Calu3 (cell line): ENCODE results near the gene SRP14. TPM values are rescaled to one million over a fixed set of nuclear protein-coding genes. Genes with fewer than 3 reads are reported as not detected.

ENCODE experiments used
- BruUV-seq: library from RNA; stranded (reverse); fragments of 400-500 nt; replicated peaks from 2 replicates; lab custom pipeline; 2021; lab: Mats Ljungman, UMichigan
- CTCF ChIA-PET: fragments of 300-600 bp; sonication (Branson Sonifier 250); formaldehyde crosslinking; loops from one replicate; lab custom pipeline; 2022; ENCODE audit warnings: antibody characterized with exemption; lab: Charles Lee
- DNase-seq: peaks from one replicate; pipeline ENCODE4 v3.0.0; 2022
- H3K27ac Mint-ChIP-seq: one replicate; pipeline ENCODE4 v1.8.0; 2022; ENCODE audit warnings: mixed read lengths; ENCODE audit not compliant: unreplicated experiment
- H3K27me3 Mint-ChIP-seq: one replicate; pipeline ENCODE4 v1.8.0; 2022; ENCODE audit warnings: mixed read lengths; ENCODE audit not compliant: unreplicated experiment
- H3K36me3 Mint-ChIP-seq: one replicate; pipeline ENCODE4 v1.8.0; 2022; ENCODE audit warnings: mild to moderate bottlenecking, moderate library complexity, mixed read lengths; ENCODE audit not compliant: insufficient read depth, unreplicated experiment
- H3K4me1 Mint-ChIP-seq: one replicate; pipeline ENCODE4 v1.8.0; 2022; ENCODE audit warnings: mild to moderate bottlenecking, low read depth, mixed read lengths; ENCODE audit not compliant: unreplicated experiment
- H3K4me3 Mint-ChIP-seq: one replicate; pipeline ENCODE4 v1.8.0; 2022; ENCODE audit warnings: mild to moderate bottlenecking, low read depth, moderate library complexity, mixed read lengths; ENCODE audit not compliant: unreplicated experiment
- H3K9me3 Mint-ChIP-seq: one replicate; pipeline ENCODE4 v1.8.0; 2022; ENCODE audit warnings: low read depth, mixed read lengths; ENCODE audit not compliant: unreplicated experiment
- CTCF ChIP-seq: fragments of 200-600 bp; IDR thresholded peaks from one replicate; pipeline ENCODE4 v1.8.0; 2022; ENCODE audit warnings: antibody characterized with exemption; ENCODE audit not compliant: unreplicated experiment
- intact Hi-C: fragments of 100-400 bp; cut with micrococcal nuclease; formaldehyde crosslinking; loops from one replicate; pipeline ENCODE4 v1.10.0; 2022; ENCODE audit not compliant: unreplicated experiment
- total RNA-seq: library from RNA; stranded (reverse); gene quantifications from 2 replicates; pipeline ENCODE4 v1.2.3, GENCODE V29; 2022

The SRP14 gene
- total RNA-seq, 1 experiment from 2014 or later: 113 TPM

- Mint-ChIP-seq H3K36me3 (peaks cover 3% of the 10 kb centered on the region), H3K4me1 (peaks cover 18% of the 10 kb centered on the region), H3K4me3 (no peak overlapping the region), H3K27me3 (no peaks in the 10 kb centered on the region), H3K9me3 (peaks cover 3% of the 10 kb centered on the region), H3K27ac (no peak overlapping the region)
- TF ChIP-seq CTCF: no peak
- CTCF ChIA-PET: no interaction called here
- intact Hi-C loops: no loop called here
- DNase-seq: no peak
- no TSS peak for BruUV-seq
Observed at GRCh38 chr15:40059821-40060220, 20.8 kb upstream of the SRP14 start.

GRCh38 chr15:40058476-40059140 is 19.6 kb upstream of the SRP14 start:
- CTCF ChIA-PET: no interaction called here
- BruUV-seq: no TSS peak

GRCh38 chr15:40055576-40056293 is 16.8 kb upstream of the SRP14 start:
- no peaks in the 10 kb centered on the region for H3K27me3 Mint-ChIP-seq

More at GRCh38 chr15:40058476-40059140, 19.6 kb upstream of the SRP14 start:
- Mint-ChIP-seq H3K9me3 (peaks cover 3% of the 10 kb centered on the region), H3K4me3 (no peak overlapping the region), H3K36me3 (peaks cover 4% of the 10 kb centered on the region), H3K4me1 (peaks cover 24% of the 10 kb centered on the region), H3K27ac (no peak overlapping the region), H3K27me3 (no peaks in the 10 kb centered on the region)
- DNase-seq: no peak
- intact Hi-C loops: no loop called here
- TF ChIP-seq CTCF: no peak

More at GRCh38 chr15:40055576-40056293, 16.8 kb upstream of the SRP14 start:
- peaks cover 4% of the 10 kb centered on the region for H3K36me3 Mint-ChIP-seq
- no peak for DNase-seq
- H3K9me3 Mint-ChIP-seq: peaks cover 3% of the 10 kb centered on the region
- TF ChIP-seq CTCF: no peak
- H3K4me3 Mint-ChIP-seq: no peak overlapping the region
- CTCF ChIA-PET: interaction anchor here (0.5 kb wide), 1 partner anchor 13 kb away, joined by 8 read pairs; no protein-coding TSS in a partner anchor
- BruUV-seq: no TSS peak
- intact Hi-C loops: no loop called here
- peaks cover 43% of the 10 kb centered on the region for H3K4me1 Mint-ChIP-seq
- no peak overlapping the region for H3K27ac Mint-ChIP-seq
